Hepatocyte (in vitro differentiated cells): ENCODE data around the gene LPCAT3. TPM values are rescaled to one million over a fixed set of nuclear protein-coding genes. Genes with fewer than 3 reads are reported as not detected.

Experiments used
- DNase-seq: peaks from one replicate; pipeline ENCODE4 v3.0.0-alpha.2; 2016; ENCODE audit warnings: low spot score
- H2AFZ ChIP-seq: fragments of 200-600 bp; sonication (generic); 2 replicates; pipeline ENCODE4 v1.6.0; 2016; ENCODE audit warnings: antibody characterized with exemption, mild to moderate bottlenecking
- H3K27ac ChIP-seq: fragments of 200-600 bp; sonication (generic); 2 replicates; pipeline ENCODE4 v1.5.1; 2016; ENCODE audit warnings: mild to moderate bottlenecking
- H3K27me3 ChIP-seq: fragments of 200-600 bp; sonication (generic); 2 replicates; pipeline ENCODE4 v1.6.1; 2016
- H3K36me3 ChIP-seq: fragments of 200-600 bp; sonication (generic); replicated peaks from 2 replicates; pipeline ENCODE4 v1.5.1; 2016; ENCODE audit warnings: low read depth; ENCODE audit not compliant: insufficient read depth
- H3K4me1 ChIP-seq: fragments of 200-600 bp; sonication (generic); 2 replicates; pipeline ENCODE4 v1.5.1; 2016; ENCODE audit warnings: mild to moderate bottlenecking, moderate library complexity; ENCODE audit not compliant: insufficient read depth
- H3K4me2 ChIP-seq: fragments of 200-600 bp; sonication (generic); 2 replicates; pipeline ENCODE4 v1.6.0; 2016
- H3K4me3 ChIP-seq: fragments of 200-600 bp; sonication (generic); 2 replicates; pipeline ENCODE4 v1.5.1; 2016; ENCODE audit warnings: mild to moderate bottlenecking
- H3K79me2 ChIP-seq: fragments of 200-600 bp; sonication (generic); 2 replicates; pipeline ENCODE4 v1.6.0; 2017; ENCODE audit warnings: mild to moderate bottlenecking
- H3K9me2 ChIP-seq: fragments of 200-600 bp; sonication (generic); replicated peaks from 2 replicates; pipeline ENCODE4 v1.6.0; 2017; ENCODE audit warnings: mild to moderate bottlenecking; ENCODE audit not compliant: insufficient read depth
- H3K9me3 ChIP-seq: fragments of 200-600 bp; sonication (generic); 2 replicates; pipeline ENCODE4 v1.5.1; 2016; ENCODE audit warnings: low read depth, mild to moderate bottlenecking
- H4K20me1 ChIP-seq: fragments of 200-600 bp; sonication (generic); 2 replicates; pipeline ENCODE4 v1.6.0; 2016; ENCODE audit warnings: mild to moderate bottlenecking; ENCODE audit not compliant: insufficient read depth, poor library complexity, severe bottlenecking
- CTCF ChIP-seq: fragments of 200-600 bp; sonication (generic); IDR thresholded peaks from 2 replicates; pipeline ENCODE4 v1.5.1; 2016; ENCODE audit warnings: antibody characterized with exemption, mild to moderate bottlenecking; ENCODE audit not compliant: poor library complexity
- EZH2 ChIP-seq: fragments of 200-600 bp; sonication (generic); IDR thresholded peaks from 2 replicates; pipeline ENCODE4 v1.6.1; 2016; ENCODE audit warnings: antibody characterized with exemption, mild to moderate bottlenecking, borderline replicate concordance
- EZH2phosphoT487 ChIP-seq: fragments of 200-600 bp; sonication (generic); IDR thresholded peaks from one replicate; pipeline ENCODE4 v1.6.1; 2018; ENCODE audit warnings: antibody characterized with exemption, mild to moderate bottlenecking, low read depth, moderate library complexity; ENCODE audit not compliant: unreplicated experiment, severe bottlenecking
- WGBS: methylation state at CpG from one replicate; pipeline ENCODE4 v1.1.6; 2016; ENCODE audit warnings: low lambda C conversion rate; ENCODE audit errors: missing lambda C conversion rate; 5-methylcytosine and 5-hydroxymethylcytosine counted together
- polyA plus RNA-seq: library from polyadenylated mRNA; unstranded; fragments of >200 nt; fragmentation: Nextera tagmentation; extraction: Ambion mirVana; gene quantifications from 2 replicates; pipeline ENCODE4 v1.2.1, GENCODE V29; 2016
- total RNA-seq: library from RNA; depleted of rRNA; stranded (reverse); fragments of >200 nt; gene quantifications from 2 replicates; pipeline ENCODE4 v1.2.3, GENCODE V29; 2014

LPCAT3 gene
- total and polyA plus RNA-seq, 2 experiments from 2014 or later, result 78.6 to 119 TPM

- TF ChIP-seq EZH2, result no peak
- no peak for TF ChIP-seq EZH2phosphoT487
- no peak for TF ChIP-seq CTCF
- Histone ChIP-seq H4K20me1 (peaks cover 30% of the 10 kb centered on the region), H3K9me3 (no peaks in the 10 kb centered on the region), H3K4me2 (no peak overlapping the region), H3K27ac (no peak overlapping the region), H3K79me2 (peaks cover 62% of the 10 kb centered on the region), H3K4me1 (peaks cover 28% of the 10 kb centered on the region), H3K36me3 (no peaks in the 10 kb centered on the region), H3K9me2 (no peaks in the 10 kb centered on the region), H3K27me3 (no peaks in the 10 kb centered on the region), H3K4me3 (no peak overlapping the region), H2AFZ (no peak overlapping the region)
- DNase-seq, result no peak
- 92% methylated on average over 3 of the region's 3 CpGs for WGBS
These were observed 82.1 kb downstream of the LPCAT3 start for GRCh38 chr12:6936194-6936635.

- H3K36me3 ChIP-seq, result no peaks in the 10 kb centered on the region
- peaks cover 36% of the 10 kb centered on the region for H4K20me1 ChIP-seq
- H3K79me2 ChIP-seq, result peaks cover 69% of the 10 kb centered on the region
- no peaks in the 10 kb centered on the region for H3K9me3 ChIP-seq
- H3K4me3 ChIP-seq, result no peak overlapping the region
- H3K27me3 ChIP-seq, result no peaks in the 10 kb centered on the region
- 90% methylated on average over 12 of the region's 14 CpGs for WGBS
- DNase-seq, result no peak
- H3K4me2 ChIP-seq, result no peak overlapping the region
- H2AFZ ChIP-seq, result no peak overlapping the region
- H3K4me1 ChIP-seq, result peaks cover 33% of the 10 kb centered on the region
- H3K9me2 ChIP-seq, result no peaks in the 10 kb centered on the region
- no peak overlapping the region for H3K27ac ChIP-seq
- no peak for TF ChIP-seq CTCF
These were observed 82.7 kb downstream of the LPCAT3 start for GRCh38 chr12:6935371-6936193.

- Histone ChIP-seq H3K79me2 (peaks cover 76% of the 10 kb centered on the region), H3K27me3 (no peaks in the 10 kb centered on the region), H3K4me2 (peak overlapping the region; percentile 5), H3K9me3 (no peaks in the 10 kb centered on the region), H2AFZ (no peak overlapping the region), H3K4me1 (peaks cover 46% of the 10 kb centered on the region), H4K20me1 (peaks cover 51% of the 10 kb centered on the region), H3K9me2 (no peaks in the 10 kb centered on the region), H3K27ac (peak overlapping the region; percentile 27), H3K36me3 (no peaks in the 10 kb centered on the region), H3K4me3 (no peak overlapping the region)
- no peak for DNase-seq
- no peak for TF ChIP-seq EZH2phosphoT487
- no peak for TF ChIP-seq CTCF
- no peak for TF ChIP-seq EZH2
- 67% methylated on average over 8 of the region's 8 CpGs for WGBS
These were observed 84.2 kb downstream of the LPCAT3 start for GRCh38 chr12:6934110-6934509.
